Chondrocyte (in vitro differentiated cells): Measurements from ENCODE around the gene PIGS. TPM values are rescaled to one million over a fixed set of nuclear protein-coding genes. Genes with fewer than 3 reads are reported as not detected.
A peak's percentile ranks its signal among the peaks of the same experiment; 100 is the strongest.

ENCODE experiments used
- DNase-seq: peaks from one replicate; pipeline ENCODE4 v3.0.0; 2021; ENCODE audit warnings: mixed read lengths, low spot score
- H3K27ac Mint-ChIP-seq: one replicate; pipeline ENCODE4 v1.8.0; 2021; ENCODE audit warnings: mild to moderate bottlenecking, moderate library complexity, mixed read lengths; ENCODE audit not compliant: unreplicated experiment
- H3K27me3 Mint-ChIP-seq: 2 replicates; pipeline ENCODE4 v1.8.0; 2021; ENCODE audit warnings: low read depth, mixed read lengths
- H3K36me3 Mint-ChIP-seq: 2 replicates; pipeline ENCODE4 v1.8.0; 2021; ENCODE audit warnings: low read depth, mixed read lengths
- H3K4me1 Mint-ChIP-seq: 2 replicates; pipeline ENCODE4 v1.8.0; 2021; ENCODE audit warnings: low read depth, mild to moderate bottlenecking, mixed read lengths
- H3K4me3 Mint-ChIP-seq: one replicate; pipeline ENCODE4 v1.8.0; 2021; ENCODE audit warnings: mild to moderate bottlenecking, moderate library complexity, mixed read lengths; ENCODE audit not compliant: unreplicated experiment
- H3K9me3 Mint-ChIP-seq: 2 replicates; pipeline ENCODE4 v1.8.0; 2021; ENCODE audit warnings: low read depth, mixed read lengths
- total RNA-seq: library from RNA; stranded (reverse); gene quantifications from 3 replicates; pipeline ENCODE4 v1.2.1, GENCODE V29; 2021
- TF ChIP-seq, protein P1 (sequence below): fragments of 200-600 bp; sonication (generic); IDR thresholded peaks from 2 replicates; pipeline ENCODE4 v1.5.0; 2021; ENCODE audit warnings: antibody characterized with exemption, mild to moderate bottlenecking, moderate library complexity

PIGS gene
- total RNA-seq, 1 donor from 2014 or later = 62.9 TPM

DNA sequence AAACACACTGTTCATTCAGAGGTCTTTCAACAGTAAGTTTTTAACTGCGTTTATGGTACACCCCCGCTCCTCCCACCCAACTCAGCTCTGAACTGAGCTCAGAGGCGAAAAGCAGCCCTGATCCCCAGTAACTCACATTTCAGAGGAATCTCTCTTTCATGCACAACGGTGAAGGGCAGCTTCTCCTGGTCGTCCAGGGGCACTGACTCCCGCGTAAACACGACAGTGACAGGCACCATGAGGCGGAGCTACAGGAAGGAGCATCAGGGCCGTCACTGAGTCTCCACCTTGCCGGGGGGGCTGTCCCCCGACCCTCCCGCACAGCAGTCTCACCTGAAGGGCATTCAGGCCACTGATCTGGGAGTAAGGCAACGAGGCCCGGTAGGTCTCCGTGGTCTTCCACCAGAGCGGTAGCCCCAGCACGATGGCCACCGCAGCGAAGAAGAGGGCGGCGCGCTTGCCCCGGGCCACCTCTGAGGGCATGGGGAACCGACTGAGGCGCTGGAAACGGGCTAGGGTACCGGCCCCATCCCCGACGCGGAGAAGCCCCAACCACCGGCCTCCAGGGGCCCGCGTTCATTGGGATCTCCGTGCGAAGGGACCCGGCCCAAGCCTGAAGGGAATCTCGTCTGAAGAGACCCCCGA is 486 bp downstream of the PIGS start:
- Mint-ChIP-seq H3K9me3 (no peaks in the 10 kb centered on the region), H3K27me3 (no peaks in the 10 kb centered on the region), H3K4me1 (peaks cover 29% of the 10 kb centered on the region), H3K27ac (peak overlapping the region; percentile 74), H3K4me3 (peak overlapping the region; percentile 84), H3K36me3 (peaks cover 4% of the 10 kb centered on the region)
- TF ChIP-seq, protein P1, sequence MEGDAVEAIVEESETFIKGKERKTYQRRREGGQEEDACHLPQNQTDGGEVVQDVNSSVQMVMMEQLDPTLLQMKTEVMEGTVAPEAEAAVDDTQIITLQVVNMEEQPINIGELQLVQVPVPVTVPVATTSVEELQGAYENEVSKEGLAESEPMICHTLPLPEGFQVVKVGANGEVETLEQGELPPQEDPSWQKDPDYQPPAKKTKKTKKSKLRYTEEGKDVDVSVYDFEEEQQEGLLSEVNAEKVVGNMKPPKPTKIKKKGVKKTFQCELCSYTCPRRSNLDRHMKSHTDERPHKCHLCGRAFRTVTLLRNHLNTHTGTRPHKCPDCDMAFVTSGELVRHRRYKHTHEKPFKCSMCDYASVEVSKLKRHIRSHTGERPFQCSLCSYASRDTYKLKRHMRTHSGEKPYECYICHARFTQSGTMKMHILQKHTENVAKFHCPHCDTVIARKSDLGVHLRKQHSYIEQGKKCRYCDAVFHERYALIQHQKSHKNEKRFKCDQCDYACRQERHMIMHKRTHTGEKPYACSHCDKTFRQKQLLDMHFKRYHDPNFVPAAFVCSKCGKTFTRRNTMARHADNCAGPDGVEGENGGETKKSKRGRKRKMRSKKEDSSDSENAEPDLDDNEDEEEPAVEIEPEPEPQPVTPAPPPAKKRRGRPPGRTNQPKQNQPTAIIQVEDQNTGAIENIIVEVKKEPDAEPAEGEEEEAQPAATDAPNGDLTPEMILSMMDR = no peak
- peak; percentile 86 for DNase-seq

GRCh38 chr17:28569446-28569845 is 1.9 kb downstream of the PIGS start:
- no peak overlapping the region for H3K4me3 Mint-ChIP-seq
- H3K36me3 Mint-ChIP-seq = peaks cover 4% of the 10 kb centered on the region
- no peak for DNase-seq
- TF ChIP-seq, protein P1 = no peak
- H3K27ac Mint-ChIP-seq = no peak overlapping the region
- no peaks in the 10 kb centered on the region for H3K27me3 Mint-ChIP-seq
- peaks cover 29% of the 10 kb centered on the region for H3K4me1 Mint-ChIP-seq
- H3K9me3 Mint-ChIP-seq = no peaks in the 10 kb centered on the region

DNA sequence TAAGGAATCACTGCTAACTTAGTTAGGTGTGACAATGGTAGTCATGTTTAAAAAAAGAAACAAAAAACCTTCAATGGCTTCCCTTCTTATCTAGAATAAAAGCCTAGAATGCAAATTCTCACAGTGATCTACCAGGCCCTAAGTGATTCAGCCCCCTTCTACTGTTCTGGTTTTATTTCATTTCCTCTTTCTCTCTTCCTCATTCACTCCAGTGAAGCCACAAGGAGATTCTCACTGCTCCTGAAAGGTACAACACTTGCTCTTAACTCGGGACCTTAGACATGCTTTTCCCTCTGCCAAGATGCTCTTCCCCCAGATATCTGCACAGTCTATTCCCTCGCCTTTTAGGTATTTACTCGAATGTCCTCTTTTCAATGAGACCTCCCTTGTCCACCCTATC is 3.7 kb downstream of the PIGS start:
- TF ChIP-seq, protein P1 = no peak
- no peak overlapping the region for H3K4me3 Mint-ChIP-seq
- peaks cover 35% of the 10 kb centered on the region for H3K4me1 Mint-ChIP-seq
- no peak overlapping the region for H3K27ac Mint-ChIP-seq
- no peak for DNase-seq
- no peaks in the 10 kb centered on the region for H3K27me3 Mint-ChIP-seq
- peaks cover 4% of the 10 kb centered on the region for H3K36me3 Mint-ChIP-seq
- H3K9me3 Mint-ChIP-seq = no peaks in the 10 kb centered on the region

DNA sequence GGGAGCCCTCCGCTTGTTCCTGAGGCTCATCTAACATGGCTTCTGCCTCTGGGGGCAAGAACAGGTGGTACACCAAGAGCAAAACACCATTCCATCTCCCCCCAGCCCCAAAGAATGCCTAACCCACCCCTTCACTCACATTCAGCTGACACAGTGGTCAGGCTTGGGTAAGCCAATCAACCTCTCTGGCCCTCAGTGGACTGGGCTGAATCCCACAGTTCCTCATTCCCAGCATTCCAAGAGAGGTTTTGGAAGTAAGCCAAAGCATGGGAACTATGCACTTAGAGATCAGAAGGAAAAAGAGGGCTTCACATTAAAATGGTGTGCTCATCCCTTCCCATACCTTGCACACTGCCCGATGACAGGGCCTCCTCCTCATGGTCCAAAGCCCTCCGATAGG is 7.8 kb downstream of the PIGS start:
- TF ChIP-seq, protein P1 = no peak
- H3K4me1 Mint-ChIP-seq = peaks cover 12% of the 10 kb centered on the region
- no peak overlapping the region for H3K4me3 Mint-ChIP-seq
- H3K27me3 Mint-ChIP-seq = no peaks in the 10 kb centered on the region
- DNase-seq = no peak
- peak overlapping the region; percentile 63 for H3K27ac Mint-ChIP-seq
- H3K36me3 Mint-ChIP-seq = peaks cover 19% of the 10 kb centered on the region
- no peaks in the 10 kb centered on the region for H3K9me3 Mint-ChIP-seq

DNA sequence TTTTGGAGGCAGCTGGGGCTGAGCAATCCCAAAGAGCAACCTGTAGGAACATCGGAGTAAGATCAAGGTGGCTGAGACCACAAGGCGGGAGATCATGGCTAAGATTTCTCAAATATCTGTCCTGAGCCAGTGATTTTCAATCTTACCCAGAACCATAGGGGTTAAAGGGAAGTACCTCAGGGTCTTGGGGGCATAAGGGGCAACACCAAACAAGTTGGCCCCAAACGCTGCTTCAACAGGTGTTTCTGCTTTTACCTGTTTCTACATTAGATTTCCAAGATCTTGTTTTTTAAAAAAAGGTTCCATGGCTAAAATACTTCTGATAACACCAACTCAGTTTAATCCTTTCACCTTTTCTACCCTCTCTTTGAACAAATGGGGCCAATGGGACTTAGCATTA is 16.3 kb downstream of the PIGS start:
- peaks cover 39% of the 10 kb centered on the region for H3K36me3 Mint-ChIP-seq
- TF ChIP-seq, protein P1 = no peak
- H3K27ac Mint-ChIP-seq = no peak overlapping the region
- H3K9me3 Mint-ChIP-seq = no peaks in the 10 kb centered on the region
- no peaks in the 10 kb centered on the region for H3K27me3 Mint-ChIP-seq
- H3K4me3 Mint-ChIP-seq = no peak overlapping the region
- no peak for DNase-seq
- peaks cover 24% of the 10 kb centered on the region for H3K4me1 Mint-ChIP-seq
